Epithelial cell of esophagus (primary cell): Measurements from ENCODE around the gene IL1F10.

Source experiments
- DNase-seq: peaks from one replicate; pipeline ENCODE4 v3.0.0; 2010; ENCODE audit warnings: low read depth
- H3K4me3 ChIP-seq: 2 replicates; pipeline ENCODE4 v1.5.1; 2011; ENCODE audit warnings: mild to moderate bottlenecking, low read length, control low read depth
- TF ChIP-seq, protein P1 (sequence below): IDR thresholded peaks from 2 replicates; pipeline ENCODE4 v1.5.1; 2011; ENCODE audit warnings: low read depth, mild to moderate bottlenecking, low read length, control low read depth, inconsistent platforms; ENCODE audit not compliant: insufficient read depth; ENCODE audit errors: missing control alignments

Gene IL1F10

DNA sequence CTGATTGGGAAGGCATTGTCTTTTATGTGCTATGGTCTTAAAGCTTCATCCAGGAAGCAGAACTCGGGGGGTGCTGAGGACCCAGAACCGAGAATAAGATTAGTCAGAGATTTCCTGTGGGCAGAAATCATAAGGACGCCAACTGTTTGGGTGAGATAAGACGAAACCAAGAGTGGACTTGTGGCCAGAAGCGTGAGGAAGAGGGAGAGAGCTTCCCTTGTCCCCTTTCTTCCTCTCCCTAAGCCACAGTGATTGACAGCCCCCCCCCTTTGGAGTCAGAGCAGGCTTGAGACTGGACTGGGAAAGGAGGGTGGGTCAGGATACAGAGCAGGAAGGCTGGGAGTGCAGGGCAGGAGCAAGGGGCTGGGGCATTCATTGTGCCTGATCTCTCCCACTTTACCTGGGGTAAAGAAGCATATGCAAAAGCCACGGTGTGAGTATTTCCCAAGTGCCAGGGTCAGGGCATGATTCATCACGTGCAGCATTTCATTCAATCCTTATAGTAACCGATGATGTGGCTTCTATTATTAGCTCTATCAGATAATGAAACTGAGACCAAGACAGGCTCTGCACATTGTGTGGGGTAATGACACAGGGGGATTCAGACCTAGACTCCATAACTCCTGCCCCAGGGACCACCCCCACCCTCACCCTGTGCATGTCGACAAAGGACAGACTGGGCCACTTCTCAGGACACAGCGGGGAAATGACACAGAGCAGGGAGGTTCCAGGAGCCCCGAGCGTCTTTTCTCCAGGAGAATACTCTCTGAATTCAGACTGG lies 56.6 kb downstream of the IL1F10 start:
- TF ChIP-seq, protein P1, sequence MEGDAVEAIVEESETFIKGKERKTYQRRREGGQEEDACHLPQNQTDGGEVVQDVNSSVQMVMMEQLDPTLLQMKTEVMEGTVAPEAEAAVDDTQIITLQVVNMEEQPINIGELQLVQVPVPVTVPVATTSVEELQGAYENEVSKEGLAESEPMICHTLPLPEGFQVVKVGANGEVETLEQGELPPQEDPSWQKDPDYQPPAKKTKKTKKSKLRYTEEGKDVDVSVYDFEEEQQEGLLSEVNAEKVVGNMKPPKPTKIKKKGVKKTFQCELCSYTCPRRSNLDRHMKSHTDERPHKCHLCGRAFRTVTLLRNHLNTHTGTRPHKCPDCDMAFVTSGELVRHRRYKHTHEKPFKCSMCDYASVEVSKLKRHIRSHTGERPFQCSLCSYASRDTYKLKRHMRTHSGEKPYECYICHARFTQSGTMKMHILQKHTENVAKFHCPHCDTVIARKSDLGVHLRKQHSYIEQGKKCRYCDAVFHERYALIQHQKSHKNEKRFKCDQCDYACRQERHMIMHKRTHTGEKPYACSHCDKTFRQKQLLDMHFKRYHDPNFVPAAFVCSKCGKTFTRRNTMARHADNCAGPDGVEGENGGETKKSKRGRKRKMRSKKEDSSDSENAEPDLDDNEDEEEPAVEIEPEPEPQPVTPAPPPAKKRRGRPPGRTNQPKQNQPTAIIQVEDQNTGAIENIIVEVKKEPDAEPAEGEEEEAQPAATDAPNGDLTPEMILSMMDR = no peak
- DNase-seq = peak; percentile 82
- H3K4me3 ChIP-seq = no peak overlapping the region
